Measurements from ENCODE around the gene MRPS26. TPM values are rescaled to one million over a fixed set of nuclear protein-coding genes. Genes with fewer than 3 reads are reported as not detected.

The MRPS26 gene
- total RNA-seq, 2 donors from 2014 or later = 75.1 to 87.7 TPM

- Mint-ChIP-seq H3K4me3 (peak overlapping the region; percentile 49), H3K27ac (peak overlapping the region; percentile 46), H3K4me1 (peaks cover 3% of the 10 kb centered on the region), H3K36me3 (ENCODE audit: low read depth) (no peaks in the 10 kb centered on the region), H3K9me3 (no peaks in the 10 kb centered on the region), H3K27me3 (ENCODE audit: insufficient read depth) (peaks cover 38% of the 10 kb centered on the region)
- H3K4me1 ChIP-seq (ENCODE audit: control insufficient read depth, insufficient read depth, low read length) = no peaks in the 10 kb centered on the region
- no peak overlapping the region for H3K9ac ChIP-seq (ENCODE audit: extremely low read depth, low read length, poor library complexity, severe bottlenecking)
- TF ChIP-seq CTCF (conservative IDR thresholded peaks at IDR 0.05) = no peak
- H3K9me3 ChIP-seq (ENCODE audit: control insufficient read depth, low read length) = no peaks in the 10 kb centered on the region
- WGBS, 2 experiments (ENCODE audit: insufficient coverage in 1 of 2, insufficient read length in 1 of 2) = 30 to 45% methylated on average over 16 to 81 of the region's 81 CpGs
- H3K27me3 ChIP-seq (ENCODE audit: control insufficient read depth, insufficient read depth, low read length, poor library complexity, severe bottlenecking) = peaks cover 27% of the 10 kb centered on the region
- H3K27ac ChIP-seq (ENCODE audit: low read depth, low read length) = no peak overlapping the region
- no peak overlapping the region for H3K4me3 ChIP-seq (ENCODE audit: low read length)
- DNase-seq = peak; percentile 80
- no peaks in the 10 kb centered on the region for H3K36me3 ChIP-seq (ENCODE audit: control insufficient read depth, insufficient read depth, low read length)
Measured at GRCh38 chr20:3092611-3093379, 46.9 kb downstream of the MRPS26 start.

GRCh38 chr20:3093861-3094361 lies 48.1 kb downstream of the MRPS26 start:
- H3K4me1 ChIP-seq (ENCODE audit: control insufficient read depth, insufficient read depth, low read length) = no peaks in the 10 kb centered on the region
- Mint-ChIP-seq H3K9me3 (no peaks in the 10 kb centered on the region), H3K27me3 (ENCODE audit: insufficient read depth) (peaks cover 31% of the 10 kb centered on the region), H3K36me3 (ENCODE audit: low read depth) (no peaks in the 10 kb centered on the region), H3K4me3 (no peak overlapping the region), H3K27ac (no peak overlapping the region), H3K4me1 (no peaks in the 10 kb centered on the region)
- 89 to 92% methylated on average over 5 to 10 of the region's 10 CpGs for whole genome bisulfite sequencing, 2 experiments (ENCODE audit: insufficient coverage in 1 of 2, insufficient read length in 1 of 2)
- H3K27ac ChIP-seq (ENCODE audit: low read depth, low read length) = no peak overlapping the region
- H3K4me3 ChIP-seq (ENCODE audit: low read length) = no peak overlapping the region
- no peak overlapping the region for H3K9ac ChIP-seq (ENCODE audit: extremely low read depth, low read length, poor library complexity, severe bottlenecking)
- peaks cover 27% of the 10 kb centered on the region for H3K27me3 ChIP-seq (ENCODE audit: control insufficient read depth, insufficient read depth, low read length, poor library complexity, severe bottlenecking)
- H3K36me3 ChIP-seq (ENCODE audit: control insufficient read depth, insufficient read depth, low read length) = no peaks in the 10 kb centered on the region
- no peak for TF ChIP-seq CTCF (conservative IDR thresholded peaks at IDR 0.05)
- H3K9me3 ChIP-seq (ENCODE audit: control insufficient read depth, low read length) = no peaks in the 10 kb centered on the region
- DNase-seq = no peak

GRCh38 chr20:3094848-3095629 lies 49.2 kb downstream of the MRPS26 start:
- Histone ChIP-seq H3K27ac (ENCODE audit: low read depth, low read length) (no peak overlapping the region), H3K9ac (ENCODE audit: extremely low read depth, low read length, poor library complexity, severe bottlenecking) (no peak overlapping the region), H3K36me3 (ENCODE audit: control insufficient read depth, insufficient read depth, low read length) (no peaks in the 10 kb centered on the region), H3K4me3 (ENCODE audit: low read length) (no peak overlapping the region), H3K9me3 (ENCODE audit: control insufficient read depth, low read length) (no peaks in the 10 kb centered on the region), H3K4me1 (ENCODE audit: control insufficient read depth, insufficient read depth, low read length) (no peaks in the 10 kb centered on the region), H3K27me3 (ENCODE audit: control insufficient read depth, insufficient read depth, low read length, poor library complexity, severe bottlenecking) (peaks cover 22% of the 10 kb centered on the region)
- no peak for TF ChIP-seq CTCF (conservative IDR thresholded peaks at IDR 0.05)
- Mint-ChIP-seq H3K27ac (no peak overlapping the region), H3K27me3 (ENCODE audit: insufficient read depth) (peaks cover 24% of the 10 kb centered on the region), H3K9me3 (no peaks in the 10 kb centered on the region), H3K36me3 (ENCODE audit: low read depth) (no peaks in the 10 kb centered on the region), H3K4me1 (no peaks in the 10 kb centered on the region), H3K4me3 (no peak overlapping the region)
- 93% methylated on average over 9 to 13 of the region's 13 CpGs for WGBS, 2 experiments (ENCODE audit: insufficient coverage in 1 of 2, insufficient read length in 1 of 2)
- no peak for DNase-seq

Other genes starting within 250 kb of the MRPS26 start
- 100 to 1,000 TPM in 1 of 2 donors, 10 to 100 TPM in 1; 80.1 to 106 TPM for gene CPXM1, start 245.4 kb upstream of the MRPS26 start, total RNA-seq
- gene C20orf141, start 231.1 kb upstream of the MRPS26 start, total RNA-seq = not detected
- not detected for gene TMEM239, start 229.7 kb upstream of the MRPS26 start, total RNA-seq
- gene PCED1A, start 205.4 kb upstream of the MRPS26 start, total RNA-seq = 10 to 100 TPM; 40.2 to 46.5 TPM
- 10 to 100 TPM; 36.8 to 37.5 TPM for gene VPS16, start 205.3 kb upstream of the MRPS26 start, total RNA-seq
- gene PTPRA, start 172.6 kb upstream of the MRPS26 start, total RNA-seq = 10 to 100 TPM; 52.4 to 58.7 TPM
- gene GNRH2, start 2.4 kb upstream of the MRPS26 start, total RNA-seq = 1 to 10 TPM in 1 of 2 donors, not detected in 1; 2.5 TPM
- not detected for gene OXT, start 25.6 kb downstream of the MRPS26 start, total RNA-seq
- not detected for gene AVP, start 38.7 kb downstream of the MRPS26 start, total RNA-seq
- 10 to 100 TPM; 13.9 to 20.0 TPM for gene FASTKD5, start 113.8 kb downstream of the MRPS26 start, total RNA-seq
- 10 to 100 TPM in 1 of 2 donors, 1 to 10 TPM in 1; 5.3 to 10.8 TPM for gene UBOX5, start 113.8 kb downstream of the MRPS26 start, total RNA-seq
- 10 to 100 TPM; 26.8 to 27.7 TPM for gene LZTS3, start 127.5 kb downstream of the MRPS26 start, total RNA-seq
- 10 to 100 TPM; 55.0 to 59.3 TPM for gene DDRGK1, start 158.6 kb downstream of the MRPS26 start, total RNA-seq
- 10 to 100 TPM; 50.8 to 53.6 TPM for gene ITPA, start 163.4 kb downstream of the MRPS26 start, total RNA-seq
- gene SLC4A11, start 193.1 kb downstream of the MRPS26 start, total RNA-seq = 10 to 100 TPM in 1 of 2 donors, 1 to 10 TPM in 1; 3.8 to 12.4 TPM

All from endodermal cell (in vitro differentiated cells).